Left ventricle myocardium inferior (tissue), 1 donor: ENCODE results near the gene DDAH2. TPM values are rescaled to one million over a fixed set of nuclear protein-coding genes. Genes with fewer than 3 reads are reported as not detected.
A peak's percentile ranks its signal among the peaks of the same experiment; 100 is the strongest.

Experiments
- DNase-seq: peaks from one replicate; pipeline ENCODE4 v3.0.0-alpha.2; 2020
- H3K27ac ChIP-seq: fragments of 200-600 bp; replicated peaks from 2 replicates; pipeline ENCODE4 v1.8.0; 2021
- H3K27me3 ChIP-seq: fragments of 200-600 bp; 2 replicates; pipeline ENCODE4 v1.8.0; 2021; ENCODE audit warnings: low read depth
- H3K36me3 ChIP-seq: fragments of 200-600 bp; 2 replicates; pipeline ENCODE4 v1.8.0; 2021
- H3K4me1 ChIP-seq: fragments of 200-600 bp; 2 replicates; pipeline ENCODE4 v1.8.0; 2021
- H3K4me3 ChIP-seq: fragments of 200-600 bp; 2 replicates; pipeline ENCODE4 v1.8.0; 2021; ENCODE audit warnings: mild to moderate bottlenecking, moderate library complexity
- H3K9me3 ChIP-seq: fragments of 200-600 bp; replicated peaks from 2 replicates; pipeline ENCODE4 v1.8.0; 2021
- CTCF ChIP-seq: fragments of 200-600 bp; IDR thresholded peaks from 2 replicates; pipeline ENCODE4 v1.8.0; 2021; ENCODE audit warnings: antibody characterized with exemption, mild to moderate bottlenecking, borderline replicate concordance
- intact Hi-C: fragments of 100-400 bp; cut with micrococcal nuclease; formaldehyde crosslinking; loops from one replicate; pipeline ENCODE4 v1.11.0; 2022
- total RNA-seq: library from RNA; stranded (reverse); fragmentation: NEBNext Ultra II Directional; extraction: Animal tissue kit (Norgen Biotek cat#: 25700); gene quantifications from one replicate; pipeline ENCODE4 v1.2.1, GENCODE V29; 2021
- donor health status: DM: no; HTN: yes; CAD: no; lungs with severe emphysema.

The DDAH2 gene
- total RNA-seq, 1 donor from 2014 or later: 36.1 TPM

GRCh38 chr6:31733734-31734133 is 4.6 kb upstream of the DDAH2 start:
- intact Hi-C loops: no loop called here
- Histone ChIP-seq H3K27me3 (no peaks in the 10 kb centered on the region), H3K4me3 (peak overlapping the region; percentile 83)

DNA sequence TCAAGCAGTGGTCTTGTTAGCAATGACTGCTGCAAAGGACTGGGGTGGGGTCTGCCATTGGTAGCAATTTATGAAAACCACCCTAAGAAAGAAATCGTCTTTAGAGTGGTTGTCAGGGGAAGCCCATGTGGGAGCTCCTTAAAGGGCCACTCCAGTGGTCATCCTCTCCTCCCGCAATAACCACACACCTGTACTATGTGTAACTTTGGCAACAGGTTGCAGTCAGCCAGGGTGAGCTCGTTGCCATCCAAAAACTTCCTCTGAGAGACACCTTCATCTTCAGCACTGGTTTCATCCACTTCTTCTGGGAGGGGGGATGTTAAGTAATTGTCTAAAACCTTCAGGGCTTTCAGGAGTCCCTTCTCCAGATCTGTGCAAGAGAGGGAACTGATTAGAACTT is 2.9 kb upstream of the DDAH2 start:
- peak overlapping the region; percentile 32 for H3K27ac ChIP-seq

More at GRCh38 chr6:31733734-31734133, 4.6 kb upstream of the DDAH2 start:
- no peak for TF ChIP-seq CTCF
- Histone ChIP-seq H3K27ac (peak overlapping the region; percentile 96), H3K9me3 (no peaks in the 10 kb centered on the region), H3K4me1 (peaks cover 96% of the 10 kb centered on the region), H3K36me3 (peaks cover 36% of the 10 kb centered on the region)
- DNase-seq: no peak

DNA sequence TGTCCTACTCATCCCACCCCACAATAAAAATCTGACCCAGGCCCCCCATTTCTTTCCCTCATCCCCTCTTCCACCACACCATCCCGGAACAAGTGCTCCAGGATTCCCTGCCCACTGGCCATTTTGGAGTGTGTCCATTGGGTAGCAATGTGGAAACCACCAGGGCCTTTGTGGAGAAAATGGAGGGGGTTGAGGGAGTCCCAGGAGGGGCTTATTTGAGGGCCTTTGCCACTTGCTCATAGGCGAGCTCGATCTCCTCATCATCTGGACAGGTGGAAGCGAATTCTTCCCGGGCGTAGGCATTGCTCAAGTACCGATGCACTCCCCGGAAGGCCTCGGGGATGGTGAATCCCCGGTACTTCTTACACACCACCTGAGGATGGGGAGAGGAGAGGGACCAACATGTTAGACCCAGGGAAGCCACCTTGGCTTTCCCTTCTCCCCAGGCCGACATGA is 1.6 kb upstream of the DDAH2 start:
- no peak for DNase-seq
- intact Hi-C loops: no loop called here
- Histone ChIP-seq H3K4me1 (peaks cover 78% of the 10 kb centered on the region), H3K27me3 (no peaks in the 10 kb centered on the region), H3K4me3 (peak overlapping the region; percentile 93), H3K9me3 (no peaks in the 10 kb centered on the region), H3K27ac (peak overlapping the region; percentile 98), H3K36me3 (peaks cover 62% of the 10 kb centered on the region)
- no peak for TF ChIP-seq CTCF

More for the DNA sequence above, 2.9 kb upstream of the DDAH2 start:
- no peak for DNase-seq
- Histone ChIP-seq H3K27me3 (no peaks in the 10 kb centered on the region), H3K36me3 (peaks cover 49% of the 10 kb centered on the region), H3K4me1 (peaks cover 91% of the 10 kb centered on the region), H3K4me3 (no peak overlapping the region), H3K9me3 (no peaks in the 10 kb centered on the region)
- no peak for TF ChIP-seq CTCF
- intact Hi-C loops: no loop called here

GRCh38 chr6:31729979-31730630 is 1.0 kb upstream of the DDAH2 start:
- peaks cover 63% of the 10 kb centered on the region for H3K36me3 ChIP-seq
- H3K4me1 ChIP-seq: peaks cover 75% of the 10 kb centered on the region
- no peak for TF ChIP-seq CTCF
- no peaks in the 10 kb centered on the region for H3K9me3 ChIP-seq
- intact Hi-C loops: no loop called here
- no peaks in the 10 kb centered on the region for H3K27me3 ChIP-seq
- DNase-seq: peak; percentile 92
- H3K27ac ChIP-seq: peak overlapping the region; percentile 98
- peak overlapping the region; percentile 93 for H3K4me3 ChIP-seq

GRCh38 chr6:31729515-31729978 is 448 bp upstream of the DDAH2 start:
- H3K9me3 ChIP-seq: no peaks in the 10 kb centered on the region
- peaks cover 63% of the 10 kb centered on the region for H3K36me3 ChIP-seq
- peak overlapping the region; percentile 93 for H3K4me3 ChIP-seq
- peak overlapping the region; percentile 98 for H3K27ac ChIP-seq
- intact Hi-C loops: no loop called here
- peak; percentile 94 for DNase-seq
- no peaks in the 10 kb centered on the region for H3K27me3 ChIP-seq
- TF ChIP-seq CTCF: no peak
- peaks cover 70% of the 10 kb centered on the region for H3K4me1 ChIP-seq
